ENCODE results near the gene HAGHL. TPM values are rescaled to one million over a fixed set of nuclear protein-coding genes. Genes with fewer than 3 reads are reported as not detected.

Gene HAGHL
- total RNA-seq, 2 experiments from 2014 or later = 14.2 to 15.2 TPM

GRCh38 chr16:692356-693108 lies 34.4 kb upstream of the HAGHL start:
- intact Hi-C loops (cut with micrococcal nuclease) = no loop called here
- no peak overlapping the region for H3K4me3 Mint-ChIP-seq
- DNase-seq = no peak
- peaks cover 27% of the 10 kb centered on the region for H3K4me1 Mint-ChIP-seq (ENCODE audit: low read depth)
- H3K9me3 Mint-ChIP-seq = no peaks in the 10 kb centered on the region
- no peaks in the 10 kb centered on the region for H3K27me3 Mint-ChIP-seq
- H3K27ac Mint-ChIP-seq = no peak overlapping the region
- POLR2A ChIA-PET = no interaction called here
- no peaks in the 10 kb centered on the region for H3K36me3 Mint-ChIP-seq
- CTCF ChIA-PET = no interaction called here

DNA sequence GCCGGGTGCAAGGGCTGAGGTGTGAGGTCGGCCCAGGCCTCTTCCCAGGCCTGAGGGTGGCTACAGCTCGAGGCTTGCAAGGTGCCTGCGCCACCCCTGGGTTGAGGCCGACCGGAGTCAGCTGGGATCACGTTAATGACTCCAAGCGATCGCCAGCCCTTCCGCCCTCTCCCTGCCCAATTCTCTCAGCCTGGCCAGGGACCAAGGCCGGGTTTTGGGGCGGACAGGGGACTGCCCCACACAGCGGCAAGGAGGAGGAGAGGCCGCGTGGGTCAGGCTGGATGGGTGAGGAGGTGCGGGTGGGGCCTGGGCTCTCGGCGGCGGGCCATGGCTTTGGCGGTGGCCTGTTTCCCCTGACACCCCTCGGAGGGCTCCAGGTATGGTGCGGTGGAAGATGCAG lies 33.5 kb upstream of the HAGHL start:
- POLR2A ChIA-PET = no interaction called here
- no peak for DNase-seq
- intact Hi-C loops (cut with micrococcal nuclease) = no loop called here
- CTCF ChIA-PET = interaction anchor here (0.6 kb wide), 1 partner anchor 25 kb away, joined by 3 read pairs; the partner anchor contains the start of gene RHOT2
- H3K36me3 Mint-ChIP-seq = no peaks in the 10 kb centered on the region
- H3K4me1 Mint-ChIP-seq (ENCODE audit: low read depth) = peaks cover 27% of the 10 kb centered on the region
- no peaks in the 10 kb centered on the region for H3K9me3 Mint-ChIP-seq
- no peak overlapping the region for H3K4me3 Mint-ChIP-seq
- no peaks in the 10 kb centered on the region for H3K27me3 Mint-ChIP-seq
- H3K27ac Mint-ChIP-seq = no peak overlapping the region

- intact Hi-C loops (cut with micrococcal nuclease) = no loop called here
- Mint-ChIP-seq H3K9me3 (no peaks in the 10 kb centered on the region), H3K27me3 (no peaks in the 10 kb centered on the region), H3K4me1 (ENCODE audit: low read depth) (peaks cover 25% of the 10 kb centered on the region), H3K4me3 (no peak overlapping the region), H3K27ac (no peak overlapping the region), H3K36me3 (no peaks in the 10 kb centered on the region)
- CTCF ChIA-PET = interaction anchor here (0.6 kb wide), 1 partner anchor 26 kb away, joined by 3 read pairs; the partner anchor contains the start of gene RHOT2
- POLR2A ChIA-PET = no interaction called here
- DNase-seq = no peak
These were observed 33.1 kb upstream of the HAGHL start for GRCh38 chr16:693766-694165.

GRCh38 chr16:694187-694862 lies 32.6 kb upstream of the HAGHL start:
- ChIA-PET POLR2A (interaction anchor here (1.1 to 1.5 kb wide), 2 partner anchors 13 to 25 kb away, joined by 3 read pairs; no protein-coding TSS in a partner anchor), CTCF (no interaction called here)
- intact Hi-C loops (cut with micrococcal nuclease) = no loop called here
- H3K9me3 Mint-ChIP-seq = no peaks in the 10 kb centered on the region
- DNase-seq = no peak
- H3K4me3 Mint-ChIP-seq = peak overlapping the region; percentile 70
- H3K27me3 Mint-ChIP-seq = no peaks in the 10 kb centered on the region
- peaks cover 21% of the 10 kb centered on the region for H3K4me1 Mint-ChIP-seq (ENCODE audit: low read depth)
- no peaks in the 10 kb centered on the region for H3K36me3 Mint-ChIP-seq
- no peak overlapping the region for H3K27ac Mint-ChIP-seq

DNA sequence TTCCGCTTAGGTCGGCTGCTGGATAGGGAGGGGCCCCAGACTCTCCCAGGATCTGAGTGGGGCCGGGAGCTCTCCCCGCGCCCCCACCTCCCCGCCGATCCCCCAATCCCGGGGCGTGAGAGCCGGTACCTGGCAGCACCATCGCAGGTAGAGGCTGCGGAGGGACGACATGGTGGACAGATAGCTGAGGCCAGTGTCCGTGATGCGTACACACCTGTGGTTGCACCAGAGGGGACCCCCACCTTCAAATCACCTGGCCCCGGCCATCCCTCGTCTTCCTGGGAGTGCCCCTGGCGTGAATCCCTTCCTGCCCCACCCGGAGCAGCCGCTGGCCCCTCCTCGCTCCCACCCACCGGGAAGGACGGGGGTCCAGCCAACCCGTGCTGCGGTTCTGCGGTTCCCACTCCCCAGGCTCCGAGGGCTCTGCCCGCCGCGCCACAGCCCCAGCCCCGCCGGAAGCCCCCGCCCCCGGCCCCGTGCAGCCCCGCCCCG lies 32.0 kb upstream of the HAGHL start:
- no peak for DNase-seq
- Mint-ChIP-seq H3K9me3 (no peaks in the 10 kb centered on the region), H3K27ac (no peak overlapping the region), H3K4me3 (peak overlapping the region; percentile 51), H3K4me1 (ENCODE audit: low read depth) (peaks cover 21% of the 10 kb centered on the region), H3K27me3 (no peaks in the 10 kb centered on the region), H3K36me3 (no peaks in the 10 kb centered on the region)
- POLR2A ChIA-PET = interaction anchor here (0.7 to 1.6 kb wide), 6 partner anchors 14 to 26 kb away, joined by 3 to 8 read pairs (median 5); partner anchors contain the start of genes ANTKMT, METRN and STUB1
- intact Hi-C loops (cut with micrococcal nuclease) = no loop called here
- CTCF ChIA-PET = interaction anchor here (0.7 to 1.9 kb wide), 4 partner anchors 15 to 90 kb away, joined by 3 to 14 read pairs (median 4); no protein-coding TSS in a partner anchor

DNA sequence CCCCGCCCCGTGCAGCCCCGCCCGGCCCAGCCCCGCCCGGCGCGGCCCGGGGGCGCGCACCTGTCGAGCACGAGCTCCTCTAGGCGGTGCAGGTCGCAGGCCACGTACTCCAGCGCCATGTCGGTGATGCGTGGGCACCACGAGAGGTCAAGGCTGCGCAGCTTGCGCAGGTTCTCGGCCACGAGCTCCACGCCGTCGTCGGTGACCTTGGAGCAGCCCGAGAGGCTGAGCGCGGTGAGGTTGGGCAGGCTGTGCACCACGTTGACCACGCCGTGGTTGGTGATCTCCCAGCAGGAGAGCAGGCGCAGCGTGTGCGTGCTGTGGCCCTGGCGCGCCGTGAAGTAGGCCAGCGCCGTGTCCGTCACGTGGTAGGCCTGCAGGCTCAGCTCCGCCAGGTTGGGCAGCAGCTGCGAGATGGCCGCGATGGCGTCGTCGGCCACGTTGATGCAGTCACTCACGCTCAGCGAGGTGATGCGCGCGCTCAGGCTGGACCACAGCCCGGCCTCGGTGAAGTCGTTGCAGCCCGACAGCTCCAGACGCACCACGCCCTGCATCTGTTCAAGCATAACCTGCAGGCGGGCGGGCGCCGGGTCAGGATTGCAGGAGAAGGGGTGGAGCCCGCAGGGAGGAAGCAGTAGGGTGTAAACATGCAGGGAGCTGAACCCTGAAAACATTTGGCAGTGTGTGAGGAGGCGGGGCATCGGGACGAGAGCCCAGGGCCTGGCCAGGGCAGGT lies 31.4 kb upstream of the HAGHL start:
- ChIA-PET POLR2A (interaction anchor here (0.7 to 1.6 kb wide), 7 partner anchors 14 to 30 kb away, joined by 3 to 8 read pairs (median 4); partner anchors contain the start of genes ANTKMT, CCDC78, METRN and STUB1), CTCF (interaction anchor here (0.7 to 1.9 kb wide), 5 partner anchors 14 to 89 kb away, joined by 3 to 14 read pairs (median 4); no protein-coding TSS in a partner anchor)
- H3K9me3 Mint-ChIP-seq = no peaks in the 10 kb centered on the region
- intact Hi-C loops (cut with micrococcal nuclease) = no loop called here
- H3K4me3 Mint-ChIP-seq = peak overlapping the region; percentile 80
- H3K27me3 Mint-ChIP-seq = no peaks in the 10 kb centered on the region
- peak overlapping the region; percentile 71 for H3K27ac Mint-ChIP-seq
- peak; percentile 84 for DNase-seq
- H3K4me1 Mint-ChIP-seq (ENCODE audit: low read depth) = peaks cover 23% of the 10 kb centered on the region
- H3K36me3 Mint-ChIP-seq = no peaks in the 10 kb centered on the region

DNA sequence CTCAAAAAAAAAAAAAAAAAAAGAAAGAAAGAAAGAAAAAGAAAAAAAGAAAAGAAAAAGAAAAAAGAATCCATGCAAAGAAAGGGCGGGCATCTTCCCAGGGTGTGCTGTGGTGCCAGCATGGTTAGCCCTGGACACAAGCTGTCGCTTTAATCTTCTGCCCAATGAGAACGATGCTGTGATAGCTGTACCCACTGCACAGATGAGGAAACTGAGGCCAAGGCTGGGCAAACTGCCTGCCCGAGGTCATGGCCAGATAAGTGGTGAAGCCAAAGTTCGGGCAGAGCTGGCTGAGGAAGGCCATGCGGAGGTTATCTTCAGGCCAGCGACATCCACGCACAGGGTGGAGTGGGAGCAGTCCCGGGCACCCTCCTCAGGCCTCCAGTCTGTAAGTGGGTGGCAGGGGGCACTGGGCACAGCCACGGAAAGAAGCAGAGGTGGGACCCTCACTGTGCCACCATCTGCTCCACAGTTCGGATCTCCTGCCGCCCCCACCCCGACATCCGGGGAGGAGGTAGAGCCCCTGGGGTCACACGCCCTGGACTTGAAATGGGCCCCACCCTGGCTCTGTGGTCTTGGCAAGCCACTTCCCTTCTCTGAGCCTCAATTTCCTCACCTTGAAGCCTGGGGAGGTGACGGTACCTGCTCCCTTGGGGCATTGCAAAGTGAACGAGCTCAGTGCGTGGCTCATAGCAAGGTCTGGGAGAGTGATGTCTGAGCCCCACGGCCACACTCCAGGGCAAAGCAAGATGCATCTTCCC lies 27.8 kb upstream of the HAGHL start:
- no peaks in the 10 kb centered on the region for H3K9me3 Mint-ChIP-seq
- H3K27me3 Mint-ChIP-seq = peaks cover 19% of the 10 kb centered on the region
- H3K4me1 Mint-ChIP-seq (ENCODE audit: low read depth) = peaks cover 23% of the 10 kb centered on the region
- ChIA-PET CTCF (no interaction called here), POLR2A (no interaction called here)
- H3K4me3 Mint-ChIP-seq = no peak overlapping the region
- DNase-seq = no peak
- intact Hi-C loops (cut with micrococcal nuclease) = no loop called here
- no peaks in the 10 kb centered on the region for H3K36me3 Mint-ChIP-seq
- no peak overlapping the region for H3K27ac Mint-ChIP-seq

GRCh38 chr16:700684-701584 lies 26.0 kb upstream of the HAGHL start:
- no peaks in the 10 kb centered on the region for H3K36me3 Mint-ChIP-seq
- peak; percentile 52 for DNase-seq
- ChIA-PET POLR2A (interaction anchor here (1.2 kb wide), 1 partner anchor 10 kb away, joined by 3 read pairs; no protein-coding TSS in a partner anchor), CTCF (interaction anchor here (2.0 kb wide), 1 partner anchor 84 kb away, joined by 5 read pairs; no protein-coding TSS in a partner anchor)
- H3K27ac Mint-ChIP-seq = no peak overlapping the region
- H3K4me3 Mint-ChIP-seq = no peak overlapping the region
- intact Hi-C loops (cut with micrococcal nuclease) = no loop called here
- peaks cover 21% of the 10 kb centered on the region for H3K27me3 Mint-ChIP-seq
- H3K4me1 Mint-ChIP-seq (ENCODE audit: low read depth) = peaks cover 14% of the 10 kb centered on the region
- no peaks in the 10 kb centered on the region for H3K9me3 Mint-ChIP-seq

DNA sequence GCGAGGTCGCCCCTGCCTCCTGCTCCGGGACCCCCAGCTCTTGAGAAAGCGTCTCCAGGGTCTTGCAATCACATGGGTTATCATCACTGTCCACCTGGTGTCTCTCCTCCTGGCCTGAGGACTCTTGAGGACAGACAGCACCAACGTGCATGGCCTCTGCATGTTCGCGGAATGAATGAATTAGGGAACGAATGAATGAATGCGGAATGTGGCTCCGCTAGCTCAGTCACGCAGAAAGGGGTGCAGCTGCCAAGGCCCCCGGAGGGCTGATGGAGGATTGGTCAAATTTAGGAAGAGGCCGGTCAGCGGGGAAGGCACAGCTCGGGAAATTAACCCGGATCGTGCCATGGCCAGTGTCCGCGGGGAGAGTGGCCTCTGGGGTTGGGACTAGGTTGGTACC lies 24.6 kb upstream of the HAGHL start:
- Mint-ChIP-seq H3K9me3 (no peaks in the 10 kb centered on the region), H3K4me1 (ENCODE audit: low read depth) (peaks cover 6% of the 10 kb centered on the region), H3K36me3 (no peaks in the 10 kb centered on the region), H3K4me3 (no peak overlapping the region), H3K27ac (no peak overlapping the region), H3K27me3 (peaks cover 32% of the 10 kb centered on the region)
- DNase-seq = no peak
- intact Hi-C loops (cut with micrococcal nuclease) = no loop called here
- ChIA-PET POLR2A (interaction anchor here (1.2 kb wide), 1 partner anchor 12 kb away, joined by 3 read pairs; no protein-coding TSS in a partner anchor), CTCF (interaction anchor here (2.0 to 2.4 kb wide), 2 partner anchors 10 to 83 kb away, joined by 5 to 9 read pairs; no protein-coding TSS in a partner anchor)

DNA sequence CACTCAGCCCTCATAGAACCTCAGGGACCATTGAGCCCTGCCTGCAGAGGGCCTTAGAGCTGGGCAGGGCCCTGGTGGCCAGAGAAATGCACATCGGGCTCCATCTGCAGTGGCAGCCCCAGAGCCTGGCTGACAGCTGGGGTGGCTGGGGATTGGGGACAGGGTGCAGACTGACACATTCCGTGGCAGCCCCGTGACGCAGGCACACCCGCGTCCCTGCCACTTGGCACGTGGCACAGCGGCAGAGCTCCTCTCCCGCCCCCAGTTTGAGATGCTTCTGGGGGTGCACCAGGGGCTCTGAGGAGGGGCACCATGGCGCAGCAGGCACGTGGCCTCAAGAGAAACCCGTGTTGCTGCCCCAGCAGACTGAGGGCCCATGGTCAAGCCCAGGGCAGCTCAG lies 23.5 kb upstream of the HAGHL start:
- H3K27me3 Mint-ChIP-seq = peaks cover 40% of the 10 kb centered on the region
- intact Hi-C loops (cut with micrococcal nuclease) = no loop called here
- peaks cover 6% of the 10 kb centered on the region for H3K4me1 Mint-ChIP-seq (ENCODE audit: low read depth)
- H3K36me3 Mint-ChIP-seq = no peaks in the 10 kb centered on the region
- H3K9me3 Mint-ChIP-seq = no peaks in the 10 kb centered on the region
- no peak for DNase-seq
- no peak overlapping the region for H3K27ac Mint-ChIP-seq
- ChIA-PET POLR2A (no interaction called here), CTCF (interaction anchor here (1.1 to 2.4 kb wide), 2 partner anchors 9 to 82 kb away, joined by 3 to 9 read pairs; no protein-coding TSS in a partner anchor)
- H3K4me3 Mint-ChIP-seq = no peak overlapping the region

Measured in activated CD4-positive, alpha-beta memory T cell treated with anti-CD3 and anti-CD28 coated beads for 36 hours (primary cell).